HEK293 (cell line): ENCODE measurements around the gene SUDS3.
A peak's percentile ranks its signal among the peaks of the same experiment; 100 is the strongest.

Experiments
- BCL11B ChIP-seq: fragments of 450-650 bp; formaldehyde crosslinking; IDR thresholded peaks from 2 replicates; pipeline ENCODE4 v1.5.1; 2016; ENCODE audit warnings: low read depth, missing biosample characterization, missing genetic modification characterization
- CTCF ChIP-seq: fragments of 450-650 bp; formaldehyde crosslinking; IDR thresholded peaks from 2 replicates; pipeline ENCODE4 v1.5.1; 2016; ENCODE audit warnings: missing biosample characterization, missing genetic modification characterization
- GLIS2 ChIP-seq: fragments of 450-650 bp; formaldehyde crosslinking; IDR thresholded peaks from 2 replicates; pipeline ENCODE4 v1.5.1; 2016; ENCODE audit warnings: missing biosample characterization, missing genetic modification characterization
- KLF10 ChIP-seq: fragments of 450-650 bp; IDR thresholded peaks from 2 replicates; pipeline ENCODE4 v1.5.1; 2018; ENCODE audit warnings: missing biosample characterization, mild to moderate bottlenecking, missing genetic modification characterization
- KLF16 ChIP-seq: fragments of 450-650 bp; formaldehyde crosslinking; IDR thresholded peaks from 2 replicates; pipeline ENCODE4 v1.5.1; 2017; ENCODE audit warnings: missing biosample characterization, missing genetic modification characterization
- KLF8 ChIP-seq: fragments of 450-650 bp; formaldehyde crosslinking; IDR thresholded peaks from 2 replicates; pipeline ENCODE4 v1.5.1; 2016; ENCODE audit warnings: missing biosample characterization, missing genetic modification characterization
- REST ChIP-seq: fragments of 450-650 bp; formaldehyde crosslinking; IDR thresholded peaks from 2 replicates; pipeline ENCODE4 v1.5.1; 2016; ENCODE audit warnings: missing biosample characterization, missing genetic modification characterization
- SP7 ChIP-seq: fragments of 450-650 bp; formaldehyde crosslinking; IDR thresholded peaks from 2 replicates; pipeline ENCODE4 v1.5.1; 2016; ENCODE audit warnings: missing biosample characterization, missing genetic modification characterization
- ZBTB7A ChIP-seq: fragments of 450-650 bp; formaldehyde crosslinking; IDR thresholded peaks from 2 replicates; pipeline ENCODE4 v1.5.1; 2016; ENCODE audit warnings: low read depth, missing biosample characterization, missing genetic modification characterization
- ZIC2 ChIP-seq: fragments of 450-650 bp; formaldehyde crosslinking; IDR thresholded peaks from 2 replicates; pipeline ENCODE4 v1.5.1; 2016; ENCODE audit warnings: missing biosample characterization, missing genetic modification characterization
- ZNF19 ChIP-seq: fragments of 450-650 bp; formaldehyde crosslinking; IDR thresholded peaks from 2 replicates; pipeline ENCODE4; 2016; ENCODE audit warnings: missing biosample characterization, missing genetic modification characterization, low read depth
- ZNF223 ChIP-seq: fragments of 450-650 bp; formaldehyde crosslinking; IDR thresholded peaks from 2 replicates; pipeline ENCODE4 v1.5.1; 2016; ENCODE audit warnings: missing biosample characterization, missing genetic modification characterization
- ZNF324 ChIP-seq: fragments of 450-650 bp; formaldehyde crosslinking; IDR thresholded peaks from 2 replicates; pipeline ENCODE4 v1.5.1; 2016; ENCODE audit warnings: missing biosample characterization, missing genetic modification characterization
- ZNF394 ChIP-seq: fragments of 450-650 bp; formaldehyde crosslinking; IDR thresholded peaks from 2 replicates; pipeline ENCODE4 v1.5.1; 2016; ENCODE audit warnings: missing biosample characterization, missing genetic modification characterization, mild to moderate bottlenecking, moderate library complexity, borderline replicate concordance
- ZNF423 ChIP-seq: fragments of 450-650 bp; formaldehyde crosslinking; IDR thresholded peaks from 2 replicates; pipeline ENCODE4 v1.5.1; 2016; ENCODE audit warnings: missing biosample characterization, missing genetic modification characterization
- ZNF518A ChIP-seq: fragments of 450-650 bp; formaldehyde crosslinking; conservative IDR thresholded peaks from 2 replicates; pipeline ENCODE4 v1.5.1; 2016; ENCODE audit warnings: low read depth, missing biosample characterization, missing genetic modification characterization
- ZNF544 ChIP-seq: fragments of 450-650 bp; formaldehyde crosslinking; IDR thresholded peaks from 2 replicates; pipeline ENCODE4 v1.5.0; 2017; ENCODE audit warnings: missing biosample characterization, missing genetic modification characterization
- ZNF560 ChIP-seq: fragments of 450-650 bp; formaldehyde crosslinking; IDR thresholded peaks from 2 replicates; pipeline ENCODE4 v1.5.1; 2017; ENCODE audit warnings: missing biosample characterization, missing genetic modification characterization, borderline replicate concordance
- ZNF600 ChIP-seq: fragments of 450-650 bp; formaldehyde crosslinking; IDR thresholded peaks from 2 replicates; pipeline ENCODE4 v1.5.1; 2016; ENCODE audit warnings: missing biosample characterization, missing genetic modification characterization
- ZNF626 ChIP-seq: fragments of 450-650 bp; sonication (Bioruptor Pico); formaldehyde crosslinking; IDR thresholded peaks from 2 replicates; pipeline ENCODE4 v1.5.1; 2018; ENCODE audit warnings: missing biosample characterization, missing genetic modification characterization, inconsistent platforms
- ZNF629 ChIP-seq: fragments of 450-650 bp; formaldehyde crosslinking; IDR thresholded peaks from 2 replicates; pipeline ENCODE4 v1.5.1; 2017; ENCODE audit warnings: missing biosample characterization, missing genetic modification characterization
- ZNF692 ChIP-seq: fragments of 450-650 bp; formaldehyde crosslinking; IDR thresholded peaks from 2 replicates; pipeline ENCODE4 v1.5.1; 2016; ENCODE audit warnings: missing biosample characterization, missing genetic modification characterization
- ZNF704 ChIP-seq: fragments of 450-650 bp; formaldehyde crosslinking; IDR thresholded peaks from 2 replicates; pipeline ENCODE4 v1.5.1; 2016; ENCODE audit warnings: missing biosample characterization, missing genetic modification characterization
- ZNF777 ChIP-seq: fragments of 450-650 bp; formaldehyde crosslinking; IDR thresholded peaks from 2 replicates; pipeline ENCODE4 v1.5.1; 2017; ENCODE audit warnings: missing biosample characterization, missing genetic modification characterization, borderline replicate concordance
- ZXDB ChIP-seq: fragments of 450-650 bp; formaldehyde crosslinking; IDR thresholded peaks from 2 replicates; pipeline ENCODE4 v1.5.1; 2016; ENCODE audit warnings: missing biosample characterization, missing genetic modification characterization

The SUDS3 gene

GRCh38 chr12:118372541-118373495 lies 3.5 kb upstream of the SUDS3 start, which contains the start of gene TAOK3 (continued):
- TF ChIP-seq KLF16 (tag by site-specific recombination) (0 out of 2 replicates have a peak, but pooled peaks have one; percentile 21), ZNF394 (peak; percentile 50; the same call in 1 of the 2 replicates), ZNF19 (tag by site-specific recombination) (no peak), SP7 (tag by site-specific recombination) (peak; percentile 62; the same call in 1 of the 2 replicates), CTCF (tag by site-specific recombination) (peak; percentile 39; the same call in 1 of the 2 replicates), ZNF629 (0 out of 2 replicates have a peak, but pooled peaks have one; percentile 18), ZNF423 (tag by site-specific recombination) (0 out of 2 replicates have a peak, but pooled peaks have one; percentile 31), ZNF324 (no peak), ZNF600 (tag by site-specific recombination) (peak; percentile 64; the same call in 1 of the 2 replicates), ZBTB7A (tag by site-specific recombination) (peak; percentile 47; the same call in 1 of the 2 replicates), ZNF777 (tag by site-specific recombination) (peak; percentile 67; the same call in 1 of the 2 replicates), ZNF223 (tag by site-specific recombination) (no peak), KLF8 (tag by site-specific recombination) (peak; percentile 87), ZNF692 (tag by site-specific recombination) (0 out of 2 replicates have a peak, but pooled peaks have one; percentile 27), ZNF560 (tag by site-specific recombination) (peak; percentile 97), ZNF704 (tag by site-specific recombination) (0 out of 2 replicates have a peak, but pooled peaks have one; percentile 24), KLF10 (tag by site-specific recombination) (no peak), REST (tag by site-specific recombination) (peak; percentile 96), GLIS2 (tag by site-specific recombination) (peak; percentile 83), ZNF544 (tag by site-specific recombination) (no peak), ZXDB (tag by site-specific recombination) (0 out of 2 replicates have a peak, but pooled peaks have one; percentile 47), ZIC2 (tag by site-specific recombination) (peak; percentile 68), ZNF626 (tag by site-specific recombination) (no peak), ZNF518A (tag by site-specific recombination) (peak; percentile 37; the same call in 1 of the 2 replicates), BCL11B (0 out of 2 replicates have a peak, but pooled peaks have one; percentile 37)
